GM06990 (cell line): ENCODE measurements around the gene RPL38.

ENCODE experiments used
- DNase-seq: peaks from one replicate; pipeline ENCODE4 v3.0.0-alpha.2; 2011; ENCODE audit not compliant: insufficient read length; ENCODE audit errors: extremely low read depth
- H3K27me3 ChIP-seq: replicated peaks from 2 replicates; pipeline ENCODE4 v1.6.0; 2011; ENCODE audit warnings: low read length; ENCODE audit not compliant: control insufficient read depth, insufficient read depth
- H3K36me3 ChIP-seq: 2 replicates; pipeline ENCODE4 v1.5.1; 2011; ENCODE audit warnings: low read length; ENCODE audit not compliant: control insufficient read depth, insufficient read depth
- H3K4me3 ChIP-seq: replicated peaks from 2 replicates; pipeline ENCODE4 v1.5.1; 2011; ENCODE audit warnings: low read depth, mild to moderate bottlenecking, control low read depth, low read length
- TF ChIP-seq, protein P1 (sequence below): IDR thresholded peaks from 2 replicates; pipeline ENCODE4 v1.5.1; 2011; ENCODE audit warnings: low read length, control low read depth, mild to moderate bottlenecking, inconsistent platforms; ENCODE audit not compliant: insufficient read depth, poor library complexity, severe bottlenecking

RPL38 gene

DNA sequence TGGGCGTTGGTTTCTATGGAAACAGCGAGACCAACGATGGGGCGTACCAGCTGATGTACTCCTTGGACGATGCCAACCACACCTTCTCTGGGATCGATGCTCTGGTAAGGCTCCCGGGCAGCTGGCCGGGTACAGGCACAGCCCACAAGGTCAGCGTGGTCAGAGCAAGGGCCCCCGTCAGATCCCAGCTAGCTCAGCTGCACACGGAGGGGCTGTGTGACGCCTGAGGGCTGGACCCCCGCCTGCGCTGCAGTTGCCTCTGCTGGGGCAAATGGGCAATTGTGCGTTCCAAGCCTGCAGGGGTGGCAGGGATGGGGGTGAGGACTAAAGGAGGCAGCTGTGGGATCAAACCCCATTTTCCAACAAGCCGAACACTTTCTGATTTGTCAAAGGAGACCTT lies 27.4 kb downstream of the RPL38 start:
- TF ChIP-seq, protein P1, sequence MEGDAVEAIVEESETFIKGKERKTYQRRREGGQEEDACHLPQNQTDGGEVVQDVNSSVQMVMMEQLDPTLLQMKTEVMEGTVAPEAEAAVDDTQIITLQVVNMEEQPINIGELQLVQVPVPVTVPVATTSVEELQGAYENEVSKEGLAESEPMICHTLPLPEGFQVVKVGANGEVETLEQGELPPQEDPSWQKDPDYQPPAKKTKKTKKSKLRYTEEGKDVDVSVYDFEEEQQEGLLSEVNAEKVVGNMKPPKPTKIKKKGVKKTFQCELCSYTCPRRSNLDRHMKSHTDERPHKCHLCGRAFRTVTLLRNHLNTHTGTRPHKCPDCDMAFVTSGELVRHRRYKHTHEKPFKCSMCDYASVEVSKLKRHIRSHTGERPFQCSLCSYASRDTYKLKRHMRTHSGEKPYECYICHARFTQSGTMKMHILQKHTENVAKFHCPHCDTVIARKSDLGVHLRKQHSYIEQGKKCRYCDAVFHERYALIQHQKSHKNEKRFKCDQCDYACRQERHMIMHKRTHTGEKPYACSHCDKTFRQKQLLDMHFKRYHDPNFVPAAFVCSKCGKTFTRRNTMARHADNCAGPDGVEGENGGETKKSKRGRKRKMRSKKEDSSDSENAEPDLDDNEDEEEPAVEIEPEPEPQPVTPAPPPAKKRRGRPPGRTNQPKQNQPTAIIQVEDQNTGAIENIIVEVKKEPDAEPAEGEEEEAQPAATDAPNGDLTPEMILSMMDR = no peak

GRCh38 chr17:74231928-74232907 lies 28.7 kb downstream of the RPL38 start:
- Histone ChIP-seq H3K4me3 (no peak overlapping the region), H3K36me3 (no peaks in the 10 kb centered on the region), H3K27me3 (no peaks in the 10 kb centered on the region)
- DNase-seq = no peak
- TF ChIP-seq, protein P1 = no peak

More for the DNA sequence above, 27.4 kb downstream of the RPL38 start:
- no peak for DNase-seq
- no peak overlapping the region for H3K4me3 ChIP-seq
- no peaks in the 10 kb centered on the region for H3K36me3 ChIP-seq
- no peaks in the 10 kb centered on the region for H3K27me3 ChIP-seq

DNA sequence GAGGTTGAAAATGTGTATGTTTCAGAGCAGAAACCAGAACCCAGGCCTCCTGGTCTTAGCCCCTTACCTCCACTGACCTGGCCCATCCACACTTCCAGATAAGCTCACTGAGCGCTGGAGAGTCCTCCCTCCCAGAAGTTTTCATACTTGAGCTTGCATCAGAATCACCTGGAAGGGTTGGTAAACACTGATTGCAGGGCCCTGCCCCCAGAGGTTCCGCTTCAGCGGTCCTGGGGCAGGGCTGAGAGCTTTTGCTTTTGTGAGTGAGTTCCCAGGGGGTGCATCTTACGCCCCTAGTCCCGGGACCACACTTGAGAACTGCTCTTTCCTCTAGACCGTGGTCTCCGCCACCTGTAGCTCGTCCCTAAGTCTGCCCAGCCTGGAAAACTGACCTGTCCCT lies 30.5 kb downstream of the RPL38 start:
- Histone ChIP-seq H3K27me3 (no peaks in the 10 kb centered on the region), H3K36me3 (no peaks in the 10 kb centered on the region), H3K4me3 (no peak overlapping the region)
- no peak for DNase-seq
- TF ChIP-seq, protein P1 = no peak

GRCh38 chr17:74234486-74234885 lies 31.0 kb downstream of the RPL38 start:
- no peaks in the 10 kb centered on the region for H3K36me3 ChIP-seq
- DNase-seq = no peak

DNA sequence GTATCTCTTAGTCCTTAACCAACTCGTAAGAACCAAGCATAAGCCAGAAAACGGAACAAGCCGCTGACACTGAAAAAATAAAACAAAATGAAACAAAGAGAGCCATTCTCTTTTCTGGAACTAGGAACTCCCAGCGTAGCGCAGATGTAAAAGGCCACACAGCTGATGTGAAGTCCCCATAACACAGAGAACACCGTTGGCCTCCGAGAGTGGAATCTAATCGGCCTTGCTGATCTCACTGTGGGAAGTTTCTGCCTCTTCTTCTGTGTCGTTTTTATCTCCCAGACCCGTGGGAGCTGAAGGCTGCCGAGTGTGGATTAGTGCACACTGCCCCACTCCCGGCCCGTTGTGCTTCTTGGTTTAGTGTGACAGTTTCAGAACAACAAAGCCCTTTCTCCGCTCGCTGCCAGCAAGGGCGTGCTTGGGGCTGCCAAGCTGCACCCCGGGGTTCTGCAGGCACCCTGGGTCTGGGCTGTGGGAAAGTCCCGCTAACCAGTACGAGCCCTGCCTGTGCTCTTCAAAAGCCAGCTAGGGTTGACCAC lies 31.6 kb downstream of the RPL38 start:
- no peak for DNase-seq
- no peaks in the 10 kb centered on the region for H3K27me3 ChIP-seq
- TF ChIP-seq, protein P1 = no peak
- no peaks in the 10 kb centered on the region for H3K36me3 ChIP-seq
- no peak overlapping the region for H3K4me3 ChIP-seq

More at GRCh38 chr17:74234486-74234885, 31.0 kb downstream of the RPL38 start:
- Histone ChIP-seq H3K27me3 (no peaks in the 10 kb centered on the region), H3K4me3 (no peak overlapping the region)
- TF ChIP-seq, protein P1 = no peak
